SK-N-SH (cell line): ENCODE measurements around the gene MECP2.

ENCODE experiments used
- CTCF ChIP-seq: fragments of 200-600 bp; sonication (generic); IDR thresholded peaks from 2 replicates; pipeline ENCODE4 v1.6.1; 2017; ENCODE audit warnings: antibody characterized with exemption, mild to moderate bottlenecking, moderate library complexity
- EP300 ChIP-seq, 2 experiments: IDR thresholded peaks; 2 replicates each; pipeline versions ENCODE4 v1.4.0 to v1.6.1; 2012; ENCODE audit warnings: borderline replicate concordance in 1 of 2, low read depth in 1 of 2, low read length in 1 of 2
- RXRA ChIP-seq: IDR thresholded peaks from 2 replicates; pipeline ENCODE4 v1.4.0; 2012; ENCODE audit warnings: low read depth, mild to moderate bottlenecking, borderline replicate concordance

- TF ChIP-seq RXRA, result no peak
- TF ChIP-seq CTCF, result no peak
- TF ChIP-seq EP300 (IDR thresholded peaks at IDR 0.05; ENCODE audit: borderline replicate concordance in 1 of 2, low read depth in 1 of 2, low read length in 1 of 2), result no peak
These were observed 1.1 kb downstream of the MECP2 start for GRCh38 chrX:154096140-154097002.
